Activated T-cell treated with anti-CD3 and anti-CD28 coated beads, Interleukin-2, amount 50 U/mL, for 24 hours (primary cell): Measurements from ENCODE around the gene NCCRP1.

Experiments used
- DNase-seq: peaks from one replicate; pipeline ENCODE4 v3.0.0-alpha.2; 2020
- H3K27ac Mint-ChIP-seq: 2 replicates; pipeline ENCODE4 v1.8.0; 2020; ENCODE audit warnings: mild to moderate bottlenecking, mixed read lengths
- H3K27me3 Mint-ChIP-seq: 2 replicates; pipeline ENCODE4 v1.8.0; 2020; ENCODE audit warnings: mixed read lengths
- H3K36me3 Mint-ChIP-seq: 2 replicates; pipeline ENCODE4 v1.8.0; 2020; ENCODE audit warnings: low read depth, mixed read lengths
- H3K4me1 Mint-ChIP-seq: 2 replicates; pipeline ENCODE4 v1.8.0; 2020; ENCODE audit warnings: low read depth, mixed read lengths
- H3K4me3 Mint-ChIP-seq: 2 replicates; pipeline ENCODE4 v1.8.0; 2020; ENCODE audit warnings: mild to moderate bottlenecking, moderate library complexity, mixed read lengths
- H3K9me3 Mint-ChIP-seq: 2 replicates; pipeline ENCODE4 v1.8.0; 2020; ENCODE audit warnings: mixed read lengths

NCCRP1 gene

GRCh38 chr19:39251081-39251480 is 54.3 kb downstream of the NCCRP1 start:
- H3K4me1 Mint-ChIP-seq: peaks cover 4% of the 10 kb centered on the region
- no peaks in the 10 kb centered on the region for H3K36me3 Mint-ChIP-seq
- no peaks in the 10 kb centered on the region for H3K9me3 Mint-ChIP-seq
- H3K27ac Mint-ChIP-seq: no peak overlapping the region
- H3K4me3 Mint-ChIP-seq: no peak overlapping the region
- no peak for DNase-seq
- peaks cover 21% of the 10 kb centered on the region for H3K27me3 Mint-ChIP-seq
